CD4-positive, alpha-beta memory T cell (primary cell): ENCODE results near the gene SHISA7. TPM values are rescaled to one million over a fixed set of nuclear protein-coding genes. Genes with fewer than 3 reads are reported as not detected.

Source experiments
- CTCF ChIA-PET: fragments of 350-600 bp; sonication (Branson Sonifier 250); formaldehyde crosslinking; loops from one replicate; lab custom pipeline; 2021; ENCODE audit warnings: inconsistent platforms; ENCODE audit not compliant: partially characterized antibody; lab: Charles Lee
- POLR2A ChIA-PET: fragments of 350-600 bp; sonication (Branson Sonifier 250); formaldehyde crosslinking; loops from one replicate; lab custom pipeline; 2021; ENCODE audit not compliant: partially characterized antibody; lab: Charles Lee
- DNase-seq, 5 donors: peaks; one replicate each; pipeline versions ENCODE4 v3.0.0 to v3.0.0-alpha.2; 2020 to 2022; ENCODE audit warnings: mixed read lengths in 1 of 5
- H3K27ac ChIP-seq: one replicate; pipeline ENCODE4 v1.7.0; 2013; ENCODE audit warnings: low read depth, low read length
- H3K27me3 ChIP-seq: 2 replicates; pipeline ENCODE4 v1.7.0; 2013; ENCODE audit warnings: mild to moderate bottlenecking, low read length, moderate library complexity; ENCODE audit not compliant: insufficient read depth
- H3K36me3 ChIP-seq: 2 replicates; pipeline ENCODE4 v1.7.0; 2013; ENCODE audit warnings: mild to moderate bottlenecking, low read length, moderate library complexity; ENCODE audit not compliant: insufficient read depth
- H3K4me1 ChIP-seq: 2 replicates; pipeline ENCODE4 v1.7.0; 2013; ENCODE audit warnings: mild to moderate bottlenecking, low read length, moderate library complexity; ENCODE audit not compliant: insufficient read depth
- H3K4me3 ChIP-seq, 2 donors: one replicate each; pipeline ENCODE4 v1.7.0; 2013; ENCODE audit warnings: low read length in 2 of 2, mild to moderate bottlenecking in 1 of 2
- H3K9me3 ChIP-seq, 2 donors: one replicate each; pipeline ENCODE4 v1.7.0; 2013; ENCODE audit warnings: low read length in 2 of 2, control low read depth in 1 of 2; ENCODE audit not compliant: control insufficient read depth in 1 of 2
- H3K27ac Mint-ChIP-seq, 7 donors: one replicate each; pipeline ENCODE4 v1.8.0; 2020 to 2021; ENCODE audit warnings: mixed read lengths in 7 of 7, mild to moderate bottlenecking in 6 of 7, inconsistent platforms in 3 of 7, moderate library complexity in 3 of 7
- H3K27me3 Mint-ChIP-seq, 2 donors: one replicate each; pipeline ENCODE4 v1.8.0; 2020 to 2021; ENCODE audit warnings: mixed read lengths in 2 of 2
- H3K36me3 Mint-ChIP-seq, 2 donors: one replicate each; pipeline ENCODE4 v1.8.0; 2020 to 2021; ENCODE audit warnings: mixed read lengths in 2 of 2, inconsistent platforms in 1 of 2, mild to moderate bottlenecking in 1 of 2
- H3K4me1 Mint-ChIP-seq, 4 donors: one replicate each; pipeline ENCODE4 v1.8.0; 2020 to 2021; ENCODE audit warnings: mixed read lengths in 4 of 4, mild to moderate bottlenecking in 1 of 4
- H3K4me3 Mint-ChIP-seq, 8 donors: one replicate each; pipeline ENCODE4 v1.8.0; 2020 to 2021; ENCODE audit warnings: mixed read lengths in 8 of 8, mild to moderate bottlenecking in 7 of 8, moderate library complexity in 6 of 8, inconsistent platforms in 3 of 8
- H3K9me3 Mint-ChIP-seq, 8 donors: one replicate each; pipeline ENCODE4 v1.8.0; 2020 to 2021; ENCODE audit warnings: mixed read lengths in 8 of 8, mild to moderate bottlenecking in 5 of 8, inconsistent platforms in 3 of 8, moderate library complexity in 1 of 8
- intact Hi-C: fragments of 100-400 bp; cut with micrococcal nuclease; formaldehyde crosslinking; loops from one replicate; pipeline ENCODE4 v1.15.1; 2023
- polyA plus RNA-seq, 2 donors: library from polyadenylated mRNA; unstranded; fragments of 300-500 nt; fragmentation: Illumina TruSeq; gene quantifications; one replicate each; pipeline ENCODE4 v1.2.3, GENCODE V29; 2021
- total RNA-seq, 2 experiments: library from RNA; stranded (reverse); gene quantifications; one replicate each; pipeline ENCODE4 v1.2.3, GENCODE V29; 2021

SHISA7 gene
- total and polyA plus RNA-seq, 4 experiments from 2014 or later: not detected

- Mint-ChIP-seq H3K36me3 (peaks cover 0 to 2% of the 10 kb centered on the region in 2 donors), H3K27me3 (peaks cover 2 to 3% of the 10 kb centered on the region in 2 donors), H3K27ac (no peak overlapping the region), H3K4me3 (no peak overlapping the region), H3K4me1 (peaks cover 8 to 23% (median 15%) of the 10 kb centered on the region in 4 donors), H3K9me3 (no peaks in the 10 kb centered on the region)
- H3K4me3 ChIP-seq: no peak overlapping the region
- H3K9me3 ChIP-seq: no peaks in the 10 kb centered on the region
- no peaks in the 10 kb centered on the region for H3K27me3 ChIP-seq
- DNase-seq: peak in 1 of 5 donors; percentile 23
- no peaks in the 10 kb centered on the region for H3K36me3 ChIP-seq
- intact Hi-C loops: no loop called here
- peaks cover 13% of the 10 kb centered on the region for H3K4me1 ChIP-seq
- ChIA-PET POLR2A (interaction anchor here (1.0 kb wide), 1 partner anchor 27 kb away, joined by 3 read pairs; no protein-coding TSS in a partner anchor), CTCF (interaction anchor here (1.1 to 1.5 kb wide), 2 partner anchors 77 to 78 kb away, joined by 3 to 4 read pairs; no protein-coding TSS in a partner anchor)
- H3K27ac ChIP-seq: no peak overlapping the region
These were observed 63.9 kb downstream of the SHISA7 start for GRCh38 chr19:55379174-55379573.

Other genes starting within 250 kb of the SHISA7 start
Only the 30 nearest of the 31 such genes appear.
- gene TMEM86B, start 214.5 kb downstream of the SHISA7 start, total RNA-seq: 10 to 100 TPM; 19.7 to 22.1 TPM
- 1 to 10 TPM in 1 of 2 donors, not detected in 1; 3.5 TPM for gene TMEM86B, start 214.5 kb downstream of the SHISA7 start, polyA plus RNA-seq
- gene PPP6R1, start 184.3 kb downstream of the SHISA7 start, total RNA-seq: 100 to 1,000 TPM; 161 to 162 TPM
- 100 to 1,000 TPM in 1 of 2 donors, 10 to 100 TPM in 1; 22.9 to 107 TPM for gene PPP6R1, start 184.3 kb downstream of the SHISA7 start, polyA plus RNA-seq
- 10 to 100 TPM; 17.9 to 18.5 TPM for gene HSPBP1, start 163.2 kb downstream of the SHISA7 start, total RNA-seq
- 10 to 100 TPM; 35.7 to 38.7 TPM for gene HSPBP1, start 163.2 kb downstream of the SHISA7 start, polyA plus RNA-seq
- gene BRSK1, start 159.3 kb downstream of the SHISA7 start, total RNA-seq: 1 to 10 TPM; 1.4 to 1.7 TPM
- not detected for gene BRSK1, start 159.3 kb downstream of the SHISA7 start, polyA plus RNA-seq
- 1 to 10 TPM in 1 of 2 experiments, under 1 TPM in 1; 0.87 to 1.3 TPM for gene TMEM150B, start 118.0 kb downstream of the SHISA7 start, total RNA-seq
- not detected for gene TMEM150B, start 118.0 kb downstream of the SHISA7 start, polyA plus RNA-seq
- 10 to 100 TPM; 23.1 to 23.5 TPM for gene KMT5C, start 103.4 kb downstream of the SHISA7 start, total RNA-seq
- 1 to 10 TPM in 1 of 2 donors, under 1 TPM in 1; 0.60 to 1.5 TPM for gene KMT5C, start 103.4 kb downstream of the SHISA7 start, polyA plus RNA-seq
- gene COX6B2, start 88.6 kb downstream of the SHISA7 start, total RNA-seq: under 1 TPM in 1 of 2 experiments, not detected in 1; 0.38 TPM
- gene COX6B2, start 88.6 kb downstream of the SHISA7 start, polyA plus RNA-seq: not detected
- not detected for gene GARIN5B, start 80.0 kb downstream of the SHISA7 start, total RNA-seq
- gene GARIN5B, start 80.0 kb downstream of the SHISA7 start, polyA plus RNA-seq: not detected
- under 1 TPM; 0.32 to 0.47 TPM for gene IL11, start 72.8 kb downstream of the SHISA7 start, total RNA-seq
- not detected for gene IL11, start 72.8 kb downstream of the SHISA7 start, polyA plus RNA-seq
- not detected for gene TMEM190, start 66.5 kb downstream of the SHISA7 start, total RNA-seq
- gene TMEM190, start 66.5 kb downstream of the SHISA7 start, polyA plus RNA-seq: not detected
- 1 to 10 TPM; 9.6 to 9.9 TPM for gene TMEM238, start 59.0 kb downstream of the SHISA7 start, total RNA-seq
- 1 to 10 TPM in 1 of 2 donors, not detected in 1; 2.4 TPM for gene TMEM238, start 59.0 kb downstream of the SHISA7 start, polyA plus RNA-seq
- gene RPL28, start 57.4 kb downstream of the SHISA7 start, total RNA-seq: 1,000 to 10,000 TPM; 3,136 to 3,159 TPM
- gene RPL28, start 57.4 kb downstream of the SHISA7 start, polyA plus RNA-seq: 100 to 1,000 TPM; 257 to 784 TPM
- gene UBE2S, start 35.5 kb downstream of the SHISA7 start, total RNA-seq: 10 to 100 TPM; 18.0 to 21.6 TPM
- 10 to 100 TPM; 24.2 to 25.4 TPM for gene UBE2S, start 35.5 kb downstream of the SHISA7 start, polyA plus RNA-seq
- 10 to 100 TPM in 1 of 2 experiments, 1 to 10 TPM in 1; 9.9 to 13.7 TPM for gene ISOC2, start 18.3 kb upstream of the SHISA7 start, total RNA-seq
- 10 to 100 TPM; 24.7 to 29.4 TPM for gene ISOC2, start 18.3 kb upstream of the SHISA7 start, polyA plus RNA-seq
- not detected for gene C19orf85, start 21.5 kb upstream of the SHISA7 start, total RNA-seq
- not detected for gene C19orf85, start 21.5 kb upstream of the SHISA7 start, polyA plus RNA-seq
- 1 to 10 TPM; 8.1 to 9.1 TPM for gene ZNF628, start 33.3 kb upstream of the SHISA7 start, total RNA-seq
- gene ZNF628, start 33.3 kb upstream of the SHISA7 start, polyA plus RNA-seq: under 1 TPM in 1 of 2 donors, not detected in 1; 0.47 TPM
- gene NAT14, start 41.9 kb upstream of the SHISA7 start, total RNA-seq: 1 to 10 TPM; 2.7 to 3.1 TPM
- gene NAT14, start 41.9 kb upstream of the SHISA7 start, polyA plus RNA-seq: 1 to 10 TPM; 2.6 to 3.2 TPM
- under 1 TPM; 0.20 to 0.36 TPM for gene SSC5D, start 45.1 kb upstream of the SHISA7 start, total RNA-seq
- gene SSC5D, start 45.1 kb upstream of the SHISA7 start, polyA plus RNA-seq: not detected
- gene SBK2, start 93.8 kb upstream of the SHISA7 start, total RNA-seq: not detected
- gene SBK2, start 93.8 kb upstream of the SHISA7 start, polyA plus RNA-seq: not detected
- gene SBK3, start 102.2 kb upstream of the SHISA7 start, total RNA-seq: not detected
- not detected for gene SBK3, start 102.2 kb upstream of the SHISA7 start, polyA plus RNA-seq
- 1 to 10 TPM; 8.0 to 9.6 TPM for gene ZNF579, start 137.5 kb upstream of the SHISA7 start, total RNA-seq
- under 1 TPM in 1 of 2 donors, not detected in 1; 0.62 TPM for gene ZNF579, start 137.5 kb upstream of the SHISA7 start, polyA plus RNA-seq
- 10 to 100 TPM; 20.8 to 26.4 TPM for gene FIZ1, start 156.2 kb upstream of the SHISA7 start, total RNA-seq
- 1 to 10 TPM in 1 of 2 donors, under 1 TPM in 1; 0.99 to 5.3 TPM for gene FIZ1, start 156.2 kb upstream of the SHISA7 start, polyA plus RNA-seq
- gene ZNF524, start 157.0 kb upstream of the SHISA7 start, total RNA-seq: 10 to 100 TPM; 31.2 to 34.0 TPM
- gene ZNF524, start 157.0 kb upstream of the SHISA7 start, polyA plus RNA-seq: 10 to 100 TPM; 26.2 to 40.1 TPM
- 10 to 100 TPM; 20.3 to 20.9 TPM for gene ZNF865, start 162.3 kb upstream of the SHISA7 start, total RNA-seq
- gene ZNF865, start 162.3 kb upstream of the SHISA7 start, polyA plus RNA-seq: under 1 TPM in 1 of 2 donors, not detected in 1; 0.30 TPM
- gene ZNF784, start 181.3 kb upstream of the SHISA7 start, total RNA-seq: 1 to 10 TPM; 7.4 TPM
- gene ZNF784, start 181.3 kb upstream of the SHISA7 start, polyA plus RNA-seq: 1 to 10 TPM; 1.7 to 2.1 TPM
- 100 to 1,000 TPM in 1 of 2 experiments, 10 to 100 TPM in 1; 92.7 to 105 TPM for gene ZNF580, start 197.7 kb upstream of the SHISA7 start, total RNA-seq
- gene ZNF580, start 197.7 kb upstream of the SHISA7 start, polyA plus RNA-seq: 10 to 100 TPM in 1 of 2 donors, 1 to 10 TPM in 1; 7.2 to 17.8 TPM
- 10 to 100 TPM; 21.2 to 23.4 TPM for gene ZNF581, start 200.3 kb upstream of the SHISA7 start, total RNA-seq
- gene ZNF581, start 200.3 kb upstream of the SHISA7 start, polyA plus RNA-seq: 10 to 100 TPM; 22.5 to 28.5 TPM
- 1 to 10 TPM; 1.2 to 1.5 TPM for gene CCDC106, start 204.9 kb upstream of the SHISA7 start, total RNA-seq
- under 1 TPM; 0.47 to 0.69 TPM for gene CCDC106, start 204.9 kb upstream of the SHISA7 start, polyA plus RNA-seq
- gene U2AF2, start 211.7 kb upstream of the SHISA7 start, total RNA-seq: 100 to 1,000 TPM; 256 to 259 TPM
- 10 to 100 TPM in 1 of 2 donors, 1 to 10 TPM in 1; 1.3 to 14.3 TPM for gene U2AF2, start 211.7 kb upstream of the SHISA7 start, polyA plus RNA-seq
- 10 to 100 TPM; 53.9 to 56.9 TPM for gene EPN1, start 231.9 kb upstream of the SHISA7 start, total RNA-seq
- gene EPN1, start 231.9 kb upstream of the SHISA7 start, polyA plus RNA-seq: 10 to 100 TPM in 1 of 2 donors, 1 to 10 TPM in 1; 3.9 to 15.6 TPM